HCT116 (cell line): ENCODE data around the gene MYF5. TPM values are rescaled to one million over a fixed set of nuclear protein-coding genes. Genes with fewer than 3 reads are reported as not detected.

Experiments
- ATAC-seq: fragments of 200-7000 bp; cut with Tn5 transposase; 2 replicates; pipeline ENCODE4 v1.9.1; 2020; ENCODE audit warnings: mild to moderate bottlenecking, moderate library complexity
- BruUV-seq: library from RNA; stranded (reverse); fragments of 400-500 nt; replicated peaks from 2 replicates; lab custom pipeline; 2021; lab: Mats Ljungman, UMichigan
- CTCF ChIA-PET: fragments of 300-600 bp; sonication (Branson Sonifier 250); formaldehyde crosslinking; loops from one replicate; lab custom pipeline; 2021; ENCODE audit warnings: antibody characterized with exemption; lab: Charles Lee
- POLR2A ChIA-PET: fragments of 300-600, 350-600 bp; sonication (Branson Sonifier 250); formaldehyde crosslinking; loops from one replicate; lab custom pipeline; 2021; ENCODE audit warnings: antibody characterized with exemption; lab: Charles Lee
- RAD21 ChIA-PET, 2 experiments: fragments of 300-600 bp; sonication (Branson Sonifier 250); formaldehyde crosslinking; loops; one replicate each; lab custom pipeline; 2023; ENCODE audit warnings: low total read pairs in 2 of 2; ENCODE audit not compliant: uncharacterized antibody in 2 of 2, unreplicated experiment in 2 of 2, low non-redundant PET in 1 of 2; lab: Charles Lee
- DNase-seq: peaks from one replicate; pipeline ENCODE4 v3.0.0-alpha.2; 2010; ENCODE audit warnings: low read depth, low spot score
- H2AFZ ChIP-seq: fragments of 200-600 bp; shearing (Covaris generic), sonication (generic); 2 replicates; pipeline ENCODE4 v1.6.1; 2017; ENCODE audit warnings: low read depth, mixed run types, mixed read lengths, antibody characterized with exemption, low read length; ENCODE audit not compliant: poor library complexity, severe bottlenecking
- H3K27ac ChIP-seq: 2 replicates; pipeline ENCODE4 v1.5.1; 2012; ENCODE audit warnings: low read depth, low read length
- H3K27me3 ChIP-seq: fragments of 200-600 bp; sonication (generic); 2 replicates; pipeline ENCODE4 v1.6.1; 2016; ENCODE audit warnings: mixed run types, low read length, mixed read lengths; ENCODE audit not compliant: insufficient read depth
- H3K36me3 ChIP-seq, 2 experiments: fragments of 200-500 bp in 1 of 2; fragments of 200-600 bp in 1 of 2; sonication (Bioruptor generic) in 1 of 2; sonication (generic) in 1 of 2; 2 replicates each; pipeline versions ENCODE4 v1.5.1 to v1.6.1; 2014 to 2016; ENCODE audit warnings: low read length in 2 of 2, inconsistent platforms in 1 of 2, mixed read lengths in 1 of 2, mixed run types in 1 of 2; ENCODE audit not compliant: insufficient read depth in 2 of 2, control insufficient read depth in 1 of 2
- H3K4me1 ChIP-seq, 2 experiments: fragments of 200-600 bp in 1 of 2; sonication (generic) in 1 of 2; 2 replicates each; pipeline versions ENCODE4 v1.5.1 to v1.6.1; 2012 to 2017; ENCODE audit warnings: low read length in 2 of 2, inconsistent platforms in 1 of 2, mild to moderate bottlenecking in 1 of 2, mixed read lengths in 1 of 2, mixed run types in 1 of 2, moderate library complexity in 1 of 2; ENCODE audit not compliant: insufficient read depth in 2 of 2, control insufficient read depth in 1 of 2
- H3K4me2 ChIP-seq: fragments of 200-600 bp; sonication (generic); 2 replicates; pipeline ENCODE4 v1.6.1; 2017; ENCODE audit warnings: mixed run types, low read length, mixed read lengths
- H3K4me3 ChIP-seq, 2 experiments: fragments of 200-600 bp in 1 of 2; sonication (generic) in 1 of 2; replicated peaks in 1 of 2; 2 replicates each; pipeline ENCODE4 v1.5.1; 2011 to 2016; ENCODE audit warnings: low read length in 2 of 2, control low read depth in 1 of 2, low read depth in 1 of 2, mild to moderate bottlenecking in 1 of 2, mixed read lengths in 1 of 2, mixed run types in 1 of 2
- H3K79me2 ChIP-seq: fragments of 200-600 bp; sonication (generic); 2 replicates; pipeline ENCODE4 v1.6.1; 2017; ENCODE audit warnings: mild to moderate bottlenecking, mixed run types, low read length, moderate library complexity, mixed read lengths; ENCODE audit not compliant: insufficient read depth
- H3K9ac ChIP-seq: fragments of 200-600 bp; sonication (generic); 2 replicates; pipeline ENCODE4 v1.6.1; 2016; ENCODE audit warnings: low read length, mixed read lengths
- H3K9me2 ChIP-seq: fragments of 200-600 bp; sonication (generic), shearing (Covaris generic); 2 replicates; pipeline ENCODE4 v1.6.1; 2017; ENCODE audit warnings: mixed run types, mild to moderate bottlenecking, moderate library complexity; ENCODE audit not compliant: insufficient read depth
- H3K9me3 ChIP-seq, 2 experiments: fragments of 200-500 bp in 1 of 2; fragments of 200-600 bp in 1 of 2; sonication (Bioruptor generic) in 1 of 2; sonication (generic) in 1 of 2; 2 replicates each; pipeline ENCODE4 v1.6.1; 2014 to 2017; ENCODE audit warnings: low read length in 2 of 2, mixed read lengths in 2 of 2, inconsistent platforms in 1 of 2, low read depth in 1 of 2, mild to moderate bottlenecking in 1 of 2, mixed run types in 1 of 2, moderate library complexity in 1 of 2; ENCODE audit not compliant: control insufficient read depth in 1 of 2, insufficient read depth in 1 of 2
- H4K20me1 ChIP-seq: fragments of 200-600 bp; sonication (generic), shearing (Covaris generic); 2 replicates; pipeline ENCODE4 v1.6.1; 2017; ENCODE audit warnings: mixed run types, mild to moderate bottlenecking, moderate library complexity; ENCODE audit not compliant: insufficient read depth
- CBX3 ChIP-seq: IDR thresholded peaks from 2 replicates; pipeline ENCODE4 v1.6.1; 2012; ENCODE audit warnings: low read depth
- CEBPB ChIP-seq: IDR thresholded peaks from 2 replicates; pipeline ENCODE4 v1.6.1; 2012; ENCODE audit warnings: low read depth
- CTCF ChIP-seq, 3 experiments: fragments of 200-600 bp in 1 of 3; sonication (generic) in 1 of 3; IDR thresholded peaks in 2 of 3; conservative IDR thresholded peaks in 1 of 3; 2 replicates each; pipeline ENCODE4 v1.5.1; 2012 to 2017; ENCODE audit warnings: low read depth in 2 of 3, low read length in 2 of 3, antibody characterized with exemption in 1 of 3, borderline replicate concordance in 1 of 3, control low read depth in 1 of 3, mild to moderate bottlenecking in 1 of 3, mixed read lengths in 1 of 3, mixed run types in 1 of 3, moderate library complexity in 1 of 3; ENCODE audit not compliant: insufficient read depth in 1 of 3
- EGR1 ChIP-seq: IDR thresholded peaks from 2 replicates; pipeline ENCODE4 v1.6.1; 2012; ENCODE audit warnings: low read depth
- EZH2phosphoT487 ChIP-seq: fragments of 200-600 bp; IDR thresholded peaks from 2 replicates; pipeline ENCODE4 v1.6.1; 2018; ENCODE audit warnings: antibody characterized with exemption, borderline replicate concordance
- SIN3A ChIP-seq: IDR thresholded peaks from 2 replicates; pipeline ENCODE4 v1.6.1; 2012; ENCODE audit warnings: low read depth
- SP1 ChIP-seq: IDR thresholded peaks from 2 replicates; pipeline ENCODE4 v1.6.1; 2012; ENCODE audit warnings: low read depth
- SRF ChIP-seq: IDR thresholded peaks from 2 replicates; pipeline ENCODE4 v1.6.1; 2012; ENCODE audit warnings: low read depth
- TCF7L2 ChIP-seq: IDR thresholded peaks from 2 replicates; pipeline ENCODE4 v1.7.0; 2011; ENCODE audit warnings: borderline replicate concordance, inconsistent platforms; ENCODE audit not compliant: insufficient read depth, insufficient read length; ENCODE audit errors: extremely low read depth
- ZFX ChIP-seq: fragments of 450-650 bp; IDR thresholded peaks from 2 replicates; pipeline ENCODE4 v1.6.1; 2017
- ZNF274 ChIP-seq: fragments of 200-500 bp; sonication (Bioruptor generic); IDR thresholded peaks from 2 replicates; pipeline ENCODE4 v1.6.1; 2014; ENCODE audit warnings: mild to moderate bottlenecking, low read depth, low read length, inconsistent platforms
- intact Hi-C: fragments of 100-400 bp; cut with micrococcal nuclease; formaldehyde crosslinking; loops from 2 replicates; pipeline ENCODE4 v1.10.0; 2022
- total RNA-seq: library from RNA; stranded (reverse); gene quantifications from one replicate; pipeline ENCODE4 v1.2.1, GENCODE V29; 2021; ENCODE audit not compliant: unreplicated experiment
- TF ChIP-seq, protein P1 (sequence below): IDR thresholded peaks from 2 replicates; pipeline ENCODE4 v1.6.1; 2012
- TF ChIP-seq, protein P2 (sequence below): IDR thresholded peaks from 2 replicates; pipeline ENCODE4 v1.6.1; 2011; ENCODE audit warnings: mild to moderate bottlenecking, low read length, moderate library complexity; ENCODE audit not compliant: insufficient replicate concordance; ENCODE audit errors: extremely low read depth

The MYF5 gene
- total RNA-seq, 1 experiment from 2014 or later = not detected

DNA sequence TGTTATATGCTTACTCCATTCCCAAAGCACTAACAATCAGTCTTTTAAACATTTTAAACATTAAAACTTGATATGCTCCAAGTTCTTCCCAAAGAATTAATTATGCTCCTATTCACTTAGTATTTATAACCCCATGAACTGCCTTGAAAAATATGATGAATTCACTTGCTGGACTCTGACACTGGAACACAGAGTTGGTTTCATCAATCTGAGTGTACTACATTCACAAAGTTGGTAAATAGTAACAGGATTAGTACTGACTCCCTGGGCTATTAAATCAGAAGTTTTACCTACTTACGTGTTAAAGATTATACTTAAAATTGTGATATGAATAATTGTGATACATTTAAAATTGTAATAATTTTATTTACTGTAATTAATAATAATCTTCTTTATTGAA lies 26.6 kb upstream of the MYF5 start:
- H2AFZ ChIP-seq = no peak overlapping the region
- H3K4me2 ChIP-seq = no peak overlapping the region
- H4K20me1 ChIP-seq = no peaks in the 10 kb centered on the region
- ATAC-seq = no peak
- RAD21 ChIA-PET = no interaction called here
- no peaks in the 10 kb centered on the region for H3K79me2 ChIP-seq
- DNase-seq = no peak
- H3K27me3 ChIP-seq = peaks cover 13% of the 10 kb centered on the region; the same call in 1 of the 2 replicates
- no peak for TF ChIP-seq SP1
- TF ChIP-seq, protein P1, sequence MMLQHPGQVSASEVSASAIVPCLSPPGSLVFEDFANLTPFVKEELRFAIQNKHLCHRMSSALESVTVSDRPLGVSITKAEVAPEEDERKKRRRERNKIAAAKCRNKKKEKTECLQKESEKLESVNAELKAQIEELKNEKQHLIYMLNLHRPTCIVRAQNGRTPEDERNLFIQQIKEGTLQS = no peak
- no peak for TF ChIP-seq CBX3
- TF ChIP-seq CTCF (IDR thresholded peaks at IDR 0.05 in 2 of 3, conservative IDR thresholded peaks at IDR 0.05 in 1 of 3; ENCODE audit: borderline replicate concordance in 1 of 3, insufficient read depth in 1 of 3, low read depth in 2 of 3, low read length in 2 of 3) = no peak
- TF ChIP-seq ZFX = no peak
- no peak for TF ChIP-seq ZNF274
- no peak for TF ChIP-seq SIN3A
- TF ChIP-seq EZH2phosphoT487 = no peak
- TF ChIP-seq TCF7L2 = no peak
- TF ChIP-seq SRF = no peak
- no peak for TF ChIP-seq CEBPB
- no peak for TF ChIP-seq EGR1
- TF ChIP-seq, protein P2, sequence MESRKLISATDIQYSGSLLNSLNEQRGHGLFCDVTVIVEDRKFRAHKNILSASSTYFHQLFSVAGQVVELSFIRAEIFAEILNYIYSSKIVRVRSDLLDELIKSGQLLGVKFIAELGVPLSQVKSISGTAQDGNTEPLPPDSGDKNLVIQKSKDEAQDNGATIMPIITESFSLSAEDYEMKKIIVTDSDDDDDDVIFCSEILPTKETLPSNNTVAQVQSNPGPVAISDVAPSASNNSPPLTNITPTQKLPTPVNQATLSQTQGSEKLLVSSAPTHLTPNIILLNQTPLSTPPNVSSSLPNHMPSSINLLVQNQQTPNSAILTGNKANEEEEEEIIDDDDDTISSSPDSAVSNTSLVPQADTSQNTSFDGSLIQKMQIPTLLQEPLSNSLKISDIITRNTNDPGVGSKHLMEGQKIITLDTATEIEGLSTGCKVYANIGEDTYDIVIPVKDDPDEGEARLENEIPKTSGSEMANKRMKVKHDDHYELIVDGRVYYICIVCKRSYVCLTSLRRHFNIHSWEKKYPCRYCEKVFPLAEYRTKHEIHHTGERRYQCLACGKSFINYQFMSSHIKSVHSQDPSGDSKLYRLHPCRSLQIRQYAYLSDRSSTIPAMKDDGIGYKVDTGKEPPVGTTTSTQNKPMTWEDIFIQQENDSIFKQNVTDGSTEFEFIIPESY = no peak
- H3K9ac ChIP-seq = no peak overlapping the region
- H3K27ac ChIP-seq = no peak overlapping the region
- CTCF ChIA-PET = no interaction called here
- POLR2A ChIA-PET = no interaction called here
- H3K4me3 ChIP-seq = no peak overlapping the region
- BruUV-seq = no TSS peak
- H3K4me1 ChIP-seq = no peaks in the 10 kb centered on the region
- intact Hi-C loops = no loop called here
- no peaks in the 10 kb centered on the region for H3K9me2 ChIP-seq
- no peaks in the 10 kb centered on the region for H3K36me3 ChIP-seq
- H3K9me3 ChIP-seq = no peaks in the 10 kb centered on the region
